ENCODE data around the gene ARMC2.

ARMC2 gene

DNA sequence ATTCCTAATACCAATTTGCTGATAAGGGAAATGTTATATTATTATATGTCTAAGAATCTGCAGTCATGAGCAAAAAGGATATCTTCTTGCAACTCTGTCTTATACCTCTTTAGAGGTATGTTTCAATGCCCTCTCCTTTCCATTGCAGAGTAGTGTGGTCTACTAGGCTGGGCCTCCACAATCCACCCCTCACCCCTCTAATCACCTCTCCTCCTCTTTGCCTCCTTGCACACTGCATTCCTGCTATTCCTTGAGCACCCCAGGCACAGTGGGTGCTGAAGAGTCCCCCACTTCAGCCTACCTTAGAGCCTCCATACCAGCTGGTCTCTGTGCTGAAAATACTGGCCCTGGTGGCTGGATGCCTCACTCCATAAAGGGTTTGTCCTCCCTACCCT lies 26.9 kb downstream of the ARMC2 start:
- Histone ChIP-seq H3K27ac (peak overlapping the region; percentile 90 to 91), H3K4me3 (peak overlapping the region; percentile 6)
- TF ChIP-seq, protein P1, sequence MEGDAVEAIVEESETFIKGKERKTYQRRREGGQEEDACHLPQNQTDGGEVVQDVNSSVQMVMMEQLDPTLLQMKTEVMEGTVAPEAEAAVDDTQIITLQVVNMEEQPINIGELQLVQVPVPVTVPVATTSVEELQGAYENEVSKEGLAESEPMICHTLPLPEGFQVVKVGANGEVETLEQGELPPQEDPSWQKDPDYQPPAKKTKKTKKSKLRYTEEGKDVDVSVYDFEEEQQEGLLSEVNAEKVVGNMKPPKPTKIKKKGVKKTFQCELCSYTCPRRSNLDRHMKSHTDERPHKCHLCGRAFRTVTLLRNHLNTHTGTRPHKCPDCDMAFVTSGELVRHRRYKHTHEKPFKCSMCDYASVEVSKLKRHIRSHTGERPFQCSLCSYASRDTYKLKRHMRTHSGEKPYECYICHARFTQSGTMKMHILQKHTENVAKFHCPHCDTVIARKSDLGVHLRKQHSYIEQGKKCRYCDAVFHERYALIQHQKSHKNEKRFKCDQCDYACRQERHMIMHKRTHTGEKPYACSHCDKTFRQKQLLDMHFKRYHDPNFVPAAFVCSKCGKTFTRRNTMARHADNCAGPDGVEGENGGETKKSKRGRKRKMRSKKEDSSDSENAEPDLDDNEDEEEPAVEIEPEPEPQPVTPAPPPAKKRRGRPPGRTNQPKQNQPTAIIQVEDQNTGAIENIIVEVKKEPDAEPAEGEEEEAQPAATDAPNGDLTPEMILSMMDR (IDR thresholded peaks at IDR 0.05) = no peak
- no peak for DNase-seq (ENCODE audit: low spot score)

DNA sequence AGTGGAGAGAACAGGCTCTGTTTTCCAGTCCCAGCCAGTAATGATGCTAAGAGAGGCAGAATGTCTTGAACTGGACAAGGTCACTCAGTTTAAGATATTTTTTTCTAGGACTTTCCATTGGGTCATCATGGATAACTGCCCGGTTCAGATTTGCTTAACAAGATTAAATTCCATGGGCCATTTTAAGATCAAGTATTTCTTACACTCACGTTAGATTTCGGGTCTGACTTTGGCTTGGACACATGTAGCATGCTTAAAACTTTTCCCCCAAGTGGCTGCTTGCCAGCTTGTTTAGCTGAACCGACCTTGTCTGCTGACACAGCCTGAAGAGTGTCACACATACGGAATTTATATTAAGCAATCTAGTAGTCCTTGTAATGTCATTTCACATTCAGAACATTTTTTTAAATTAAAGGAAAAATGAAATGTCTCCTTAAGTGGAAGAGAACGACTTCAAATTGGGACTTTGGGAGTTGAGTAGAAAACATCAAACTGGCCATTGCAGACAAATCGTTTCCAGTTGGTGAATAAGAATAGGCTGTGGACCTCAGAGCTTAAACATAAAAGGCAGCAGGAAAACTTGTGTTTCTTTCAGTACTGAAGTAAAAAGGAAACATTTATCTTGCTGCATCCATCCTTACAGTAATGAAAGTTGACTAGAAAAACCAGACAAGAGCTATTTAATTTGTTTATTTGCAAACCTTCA lies 29.0 kb downstream of the ARMC2 start:
- Histone ChIP-seq H3K27ac (peak overlapping the region; percentile 90 to 91), H3K4me3 (peak overlapping the region; percentile 42)
- peak; percentile 96 for DNase-seq (ENCODE audit: low spot score)
- TF ChIP-seq, protein P1 (IDR thresholded peaks at IDR 0.05) = no peak

DNA sequence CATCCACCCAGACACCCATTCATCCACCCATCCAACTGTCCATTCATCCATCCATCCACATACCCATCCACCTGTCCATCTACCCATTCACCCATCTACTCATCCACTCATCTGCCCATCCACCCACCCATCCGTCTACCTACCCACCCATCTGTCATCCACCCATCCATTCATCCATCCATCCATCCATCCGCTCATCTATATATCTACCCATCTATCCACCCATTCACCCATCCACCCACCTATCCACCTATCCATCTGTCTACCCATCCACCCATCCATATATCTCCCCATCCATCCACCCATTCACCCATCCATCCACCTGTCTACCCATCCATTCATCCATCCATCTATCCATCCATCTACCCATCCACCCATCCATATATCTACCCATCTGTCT lies 30.7 kb downstream of the ARMC2 start:
- TF ChIP-seq, protein P1 (IDR thresholded peaks at IDR 0.05) = no peak
- DNase-seq (ENCODE audit: low spot score) = no peak
- H3K27ac ChIP-seq = peak overlapping the region; percentile 90 to 91
- no peak overlapping the region for H3K4me3 ChIP-seq

DNA sequence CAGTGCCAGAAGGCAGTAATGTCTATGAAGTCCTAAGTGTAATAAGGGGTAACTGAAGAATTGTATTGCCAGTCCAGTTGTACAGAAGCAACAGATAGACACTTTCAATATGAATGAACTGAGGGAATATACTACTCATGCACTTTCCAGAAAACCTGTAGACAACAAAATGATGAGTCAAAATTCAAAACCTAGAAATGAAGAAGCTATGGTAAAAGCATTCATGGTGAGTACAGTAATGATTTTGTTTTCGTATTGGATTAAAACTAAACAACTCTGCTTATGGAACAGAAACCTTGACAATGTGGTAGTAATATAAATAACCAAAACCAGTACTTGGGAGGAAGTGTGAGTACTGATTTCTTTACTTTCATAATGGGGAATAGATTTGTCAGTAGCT lies 35.0 kb downstream of the ARMC2 start:
- Histone ChIP-seq H3K4me3 (no peak overlapping the region), H3K27ac (no peak overlapping the region)
- no peak for DNase-seq (ENCODE audit: low spot score)
- TF ChIP-seq, protein P1 (IDR thresholded peaks at IDR 0.05) = no peak

DNA sequence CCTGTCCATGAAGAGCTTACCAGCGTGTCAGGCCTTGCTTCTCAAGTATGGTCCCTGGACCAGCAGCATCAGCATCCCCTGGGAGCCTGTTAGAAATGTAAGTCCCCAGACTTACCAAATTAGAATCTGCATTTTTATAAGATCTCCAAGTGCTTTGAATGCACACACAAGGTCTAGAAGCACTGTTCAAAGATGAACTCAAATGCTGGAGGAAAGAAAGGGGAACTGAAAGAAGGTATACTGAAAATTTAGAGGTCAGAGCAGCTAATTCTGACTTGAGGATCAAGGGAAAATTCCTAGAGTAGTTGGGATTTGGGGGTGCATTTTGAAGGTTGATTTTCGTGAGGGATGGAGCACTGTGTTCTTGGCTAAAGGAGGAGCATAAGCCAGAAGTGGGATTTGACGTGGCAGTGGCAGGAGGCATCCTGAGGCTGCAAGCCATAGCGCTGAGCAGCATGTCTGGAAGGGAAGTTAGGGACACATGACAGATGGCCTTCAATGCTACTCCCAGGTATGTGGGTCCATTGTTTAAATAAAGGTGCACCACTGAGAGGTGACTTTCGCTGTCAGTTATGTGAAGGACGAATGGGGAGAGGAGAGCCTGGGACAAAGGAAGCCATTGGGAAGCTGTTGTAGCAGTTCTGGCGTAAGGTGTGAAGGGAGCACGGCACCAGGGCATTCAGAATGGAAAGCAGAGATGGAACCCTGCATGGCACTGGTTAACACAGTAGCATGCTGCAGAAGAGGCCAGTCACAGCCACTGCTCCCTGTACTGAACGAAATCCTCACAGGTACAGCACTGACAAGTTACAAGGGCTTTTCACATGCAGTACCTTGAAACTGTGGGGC lies 36.2 kb downstream of the ARMC2 start:
- DNase-seq (ENCODE audit: low spot score) = no peak
- no peak overlapping the region for H3K4me3 ChIP-seq
- TF ChIP-seq, protein P1 (IDR thresholded peaks at IDR 0.05) = no peak
- no peak overlapping the region for H3K27ac ChIP-seq

DNA sequence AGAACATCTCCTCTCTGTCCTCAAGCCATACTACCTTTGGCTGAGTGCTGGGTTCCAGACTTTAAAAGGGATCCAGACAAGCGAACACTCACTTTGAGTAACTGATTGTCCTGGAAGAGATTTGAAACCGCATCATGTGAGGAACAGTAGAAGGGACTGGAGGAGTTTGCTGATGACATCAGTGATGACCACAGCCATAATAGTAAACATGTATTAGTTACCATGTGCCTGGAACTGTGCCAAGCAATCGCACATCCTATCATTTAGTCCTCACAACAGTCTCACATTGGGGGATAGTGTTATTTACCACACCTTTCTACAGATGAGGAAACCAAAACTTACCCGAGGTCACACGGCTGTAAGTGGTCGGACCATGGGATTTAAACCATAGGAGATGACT lies 39.8 kb downstream of the ARMC2 start:
- H3K4me3 ChIP-seq = no peak overlapping the region
- no peak overlapping the region for H3K27ac ChIP-seq
- DNase-seq (ENCODE audit: low spot score) = no peak
- TF ChIP-seq, protein P1 (IDR thresholded peaks at IDR 0.05) = no peak

Data from coronary artery (tissue), 2 donors.